ENCODE measurements around the gene POU2AF2.

POU2AF2 gene

DNA sequence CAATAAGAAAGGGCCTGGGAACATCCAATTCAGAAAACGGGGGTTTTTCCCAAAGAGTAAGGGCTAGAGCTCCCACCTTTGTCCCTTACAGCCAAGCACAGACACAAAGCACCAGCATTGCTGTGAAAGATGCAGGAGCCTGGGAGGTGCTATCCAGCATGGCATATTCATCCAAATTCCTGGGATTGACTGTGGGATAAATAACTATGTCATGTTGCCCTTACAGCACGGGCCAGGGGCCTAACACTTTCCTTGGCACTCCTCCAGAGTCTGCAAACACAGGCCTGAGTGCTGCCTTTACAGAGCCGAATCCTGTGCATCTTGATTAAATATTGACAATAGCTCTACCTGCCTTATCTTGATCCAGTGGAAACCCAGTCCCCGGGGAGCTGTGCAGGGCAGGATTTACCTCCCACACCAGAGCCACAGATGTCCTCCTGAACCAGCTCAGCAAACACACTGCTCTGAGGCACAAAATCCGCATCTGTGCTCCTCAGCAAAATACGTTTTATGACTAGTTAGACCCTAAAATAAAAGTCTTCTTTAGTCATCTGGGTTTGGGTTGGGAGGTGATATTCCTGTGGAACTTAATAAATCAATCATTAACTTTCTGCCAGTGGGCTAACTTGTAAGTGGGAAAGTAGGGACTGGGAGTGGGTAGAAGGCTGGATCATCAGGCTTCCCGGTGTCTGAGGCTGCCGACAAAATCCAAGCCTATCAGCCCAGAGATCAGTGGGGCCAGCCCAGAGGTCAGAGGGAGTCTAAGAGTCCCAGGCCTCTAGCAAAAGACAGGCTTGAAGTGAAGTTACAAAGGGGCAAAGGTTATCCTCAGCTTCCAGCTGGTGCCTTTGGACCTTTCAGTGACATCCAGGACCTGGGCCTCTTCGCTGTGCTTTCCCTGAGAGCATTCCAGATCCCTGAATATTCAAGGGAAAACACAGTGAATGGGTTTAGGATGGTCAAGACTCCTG lies 89.3 kb downstream of the POU2AF2 start:
- no peak for DNase-seq

DNA sequence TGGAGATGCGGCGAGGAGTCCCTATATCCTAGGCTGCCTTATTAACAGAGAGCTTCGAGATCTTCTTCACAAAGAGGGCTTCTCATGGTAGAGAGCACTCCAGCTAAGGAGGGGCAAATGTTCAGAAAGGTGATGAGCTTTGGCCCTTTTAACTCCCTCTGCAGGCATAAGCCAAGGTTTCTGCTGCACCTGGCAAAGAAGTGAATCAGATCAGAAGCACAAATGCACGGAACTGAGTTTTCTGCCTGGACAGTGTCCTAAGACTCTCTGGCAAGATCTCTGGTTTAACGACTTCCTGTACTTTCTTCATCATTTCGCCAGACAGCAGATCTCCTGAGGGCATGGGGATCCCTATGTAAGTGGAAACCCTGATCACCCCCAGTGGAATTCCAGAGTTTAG lies 90.0 kb downstream of the POU2AF2 start:
- DNase-seq: no peak

Measured in activated CD4-positive, CD25-positive, alpha-beta regulatory T cell (primary cell).